ENCODE measurements around the gene SNX24. TPM values are rescaled to one million over a fixed set of nuclear protein-coding genes. Genes with fewer than 3 reads are reported as not detected.
"Not testable (repeated sequence)": the region's sequence is repeated elsewhere in the genome, so short reads cannot be mapped to it uniquely, and the experiment has no call there.

SNX24 gene
- total RNA-seq, 1 experiment from 2014 or later: 22.3 TPM

GRCh38 chr5:122909470-122910100, 64.2 kb downstream of the SNX24 start:
- Histone ChIP-seq H3K27me3 (ENCODE audit: insufficient read depth, low read depth) (no peaks in the 10 kb centered on the region), H3K36me3 (ENCODE audit: low read depth) (no peaks in the 10 kb centered on the region), H3K79me2 (ENCODE audit: low read depth) (no peaks in the 10 kb centered on the region), H3K9me2 (ENCODE audit: insufficient read depth) (no peaks in the 10 kb centered on the region), H2AFZ (no peak overlapping the region), H3K4me2 (no peak overlapping the region), H3K4me3 (no peak overlapping the region), H3K4me1 (replicated peaks; ENCODE audit: insufficient read depth) (peaks cover 15% of the 10 kb centered on the region), H3F3A (ENCODE audit: insufficient read depth, low read depth) (no peaks in the 10 kb centered on the region), H4K20me1 (ENCODE audit: insufficient read depth) (no peaks in the 10 kb centered on the region), H3K27ac (no peak overlapping the region), H3K9me3 (ENCODE audit: insufficient read depth, low read depth) (no peaks in the 10 kb centered on the region)
- TF ChIP-seq CTCF (conservative IDR thresholded peaks at IDR 0.05) (no peak), EZH2 (IDR thresholded peaks at IDR 0.05; ENCODE audit: low read depth) (no peak)
- DNase-seq: no peak
- intact Hi-C loops (cut with micrococcal nuclease; ENCODE audit: unreplicated experiment): loop anchor here (10.0 kb wide), 2 partner anchors 125 to 135 kb away; partner anchors contain the start of genes PPIC and SNX2
- POLR2A ChIA-PET (ENCODE audit: unreplicated experiment): no interaction called here
- CTCF ChIA-PET: no interaction called here
- BruUV-seq (replicated peaks): no TSS peak

GRCh38 chr5:122913436-122913835, 68.0 kb downstream of the SNX24 start:
- H3K9me3 ChIP-seq (ENCODE audit: insufficient read depth, low read depth); H2AFZ ChIP-seq; H3K36me3 ChIP-seq (ENCODE audit: low read depth); DNase-seq; H3K4me2 ChIP-seq; H3F3A ChIP-seq (ENCODE audit: insufficient read depth, low read depth); intact Hi-C loops (cut with micrococcal nuclease; ENCODE audit: unreplicated experiment); H4K20me1 ChIP-seq (ENCODE audit: insufficient read depth); H3K4me1 ChIP-seq (replicated peaks; ENCODE audit: insufficient read depth); H3K27me3 ChIP-seq (ENCODE audit: insufficient read depth, low read depth); BruUV-seq (replicated peaks); POLR2A ChIA-PET (ENCODE audit: unreplicated experiment); H3K4me3 ChIP-seq; CTCF ChIA-PET; H3K27ac ChIP-seq; H3K9me2 ChIP-seq (ENCODE audit: insufficient read depth); H3K79me2 ChIP-seq (ENCODE audit: low read depth): not testable (repeated sequence)

DNA sequence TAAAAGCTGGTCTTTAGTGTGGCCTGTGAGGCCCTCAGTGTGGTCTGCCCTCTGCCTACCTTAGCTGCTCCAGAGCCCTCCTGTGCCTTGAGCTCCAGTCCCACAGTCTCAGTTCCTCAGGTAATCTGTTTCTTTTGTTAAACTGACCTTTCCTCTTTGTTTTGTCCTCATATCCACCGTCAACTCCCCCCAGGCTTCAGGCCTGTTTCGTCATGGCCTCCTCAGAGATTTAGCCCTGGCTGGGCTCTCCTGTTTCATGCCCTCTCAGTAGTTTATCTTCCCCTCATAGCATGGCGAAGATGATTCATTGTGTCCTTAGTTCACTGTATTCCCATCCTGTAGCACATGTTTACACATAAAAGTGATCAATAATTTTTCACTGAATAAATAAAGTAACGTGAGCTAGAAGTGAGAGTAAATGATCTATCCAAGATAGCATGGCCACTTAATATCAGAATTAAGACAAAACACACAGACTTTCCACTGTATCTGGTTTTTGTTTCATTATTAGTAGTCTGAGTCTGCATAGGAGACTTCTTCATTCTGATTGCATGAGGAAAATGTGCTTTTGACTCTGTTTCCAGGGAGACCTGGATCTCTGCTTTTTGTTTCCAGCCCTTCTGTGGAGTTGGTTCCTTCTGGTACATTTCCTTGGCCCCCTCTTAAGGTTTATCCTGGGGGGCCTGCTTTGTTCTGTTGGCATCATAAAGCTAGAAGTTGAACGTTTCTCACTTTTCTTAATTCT, 70.5 kb downstream of the SNX24 start:
- intact Hi-C loops (cut with micrococcal nuclease; ENCODE audit: unreplicated experiment): no loop called here
- ChIA-PET CTCF (no interaction called here), POLR2A (ENCODE audit: unreplicated experiment) (no interaction called here)

More for the DNA sequence above, 70.5 kb downstream of the SNX24 start:
- Histone ChIP-seq H4K20me1 (ENCODE audit: insufficient read depth) (no peaks in the 10 kb centered on the region), H3K27me3 (ENCODE audit: insufficient read depth, low read depth) (no peaks in the 10 kb centered on the region), H3K9me2 (ENCODE audit: insufficient read depth) (no peaks in the 10 kb centered on the region), H3K4me1 (replicated peaks; ENCODE audit: insufficient read depth) (no peaks in the 10 kb centered on the region), H3F3A (ENCODE audit: insufficient read depth, low read depth) (no peaks in the 10 kb centered on the region), H3K4me2 (no peak overlapping the region), H3K9me3 (ENCODE audit: insufficient read depth, low read depth) (no peaks in the 10 kb centered on the region), H3K36me3 (ENCODE audit: low read depth) (no peaks in the 10 kb centered on the region), H3K79me2 (ENCODE audit: low read depth) (0 out of 2 replicates have a peak, but pooled peaks cover 5% of the 10 kb centered on the region), H3K4me3 (no peak overlapping the region), H3K27ac (no peak overlapping the region), H2AFZ (no peak overlapping the region)
- no TSS peak for BruUV-seq (replicated peaks)
- no peak for DNase-seq
- TF ChIP-seq EZH2 (IDR thresholded peaks at IDR 0.05; ENCODE audit: low read depth) (no peak), CTCF (conservative IDR thresholded peaks at IDR 0.05) (no peak)

Measured in PC-9 (cell line).